Thyroid gland (tissue), 4 donors: ENCODE data around the gene CDK5RAP2.

Source experiments
- CTCF ChIP-seq, 6 experiments: fragments of 200-600 bp in 3 of 6; fragments of 450-650 bp in 3 of 6; sonication (generic) in 3 of 6; IDR thresholded peaks; one replicate each; pipeline ENCODE4 v1.5.1; 2016 to 2019; ENCODE audit warnings: antibody characterized with exemption in 6 of 6, mild to moderate bottlenecking in 2 of 6, inconsistent platforms in 1 of 6, moderate library complexity in 1 of 6
- POLR2A ChIP-seq, 2 donors: fragments of 450-650 bp; IDR thresholded peaks; one replicate each; pipeline ENCODE4 v1.6.1; 2017; ENCODE audit warnings: antibody characterized with exemption in 2 of 2, mild to moderate bottlenecking in 2 of 2, moderate library complexity in 1 of 2

- TF ChIP-seq CTCF (IDR thresholded peaks at IDR 0.05) (no peak), POLR2A (IDR thresholded peaks at IDR 0.05) (no peak)
Measured at GRCh38 chr9:120453792-120454191, 126.2 kb downstream of the CDK5RAP2 start.
